ENCODE data around the gene LSAMP. TPM values are rescaled to one million over a fixed set of nuclear protein-coding genes. Genes with fewer than 3 reads are reported as not detected.

Gene LSAMP
- total and polyA plus RNA-seq, 2 donors (not counting 3 experiments of a cell fraction or from before 2014, with no cell fraction given): not detected

- Histone ChIP-seq H3K9me3 (replicated peaks; ENCODE audit: control insufficient read depth, insufficient read depth, low read length) (no peaks in the 10 kb centered on the region), H3K79me2 (ENCODE audit: control insufficient read depth, insufficient read depth, low read length) (no peaks in the 10 kb centered on the region), H3K4me2 (ENCODE audit: insufficient read depth, low read length) (no peak overlapping the region), H3K4me3 (replicated peaks in 1 of 3; ENCODE audit: insufficient read depth in 1 of 3, low read depth in 1 of 3, low read length in 3 of 3) (no peak overlapping the region), H3K27me3 (ENCODE audit: control insufficient read depth in 2 of 2, insufficient read depth in 2 of 2, low read length in 2 of 2) (no peaks in the 10 kb centered on the region), H3K9ac (replicated peaks; ENCODE audit: extremely low read depth, insufficient read depth, low read length) (no peak overlapping the region), H3K4me1 (ENCODE audit: control insufficient read depth, extremely low read depth, insufficient read depth, low read length) (no peaks in the 10 kb centered on the region), H3K9me1 (replicated peaks; ENCODE audit: control insufficient read depth, extremely low read depth, insufficient read depth, low read length) (no peaks in the 10 kb centered on the region), H3K36me3 (ENCODE audit: control insufficient read depth in 2 of 2, extremely low read depth in 1 of 2, insufficient read depth in 2 of 2, low read length in 2 of 2) (no peaks in the 10 kb centered on the region), H3K27ac (ENCODE audit: insufficient read depth, low read depth, low read length) (no peak overlapping the region), H4K20me1 (replicated peaks; ENCODE audit: control insufficient read depth, extremely low read depth, insufficient read depth, low read length) (no peaks in the 10 kb centered on the region), H2AFZ (ENCODE audit: low read depth, low read length) (no peak overlapping the region)
- BruUV-seq (replicated peaks): no TSS peak
- ChIA-PET CTCF (no interaction called here), POLR2A (no interaction called here)
- DNase-seq (ENCODE audit: low read depth, low spot score) (no peak), FAIRE-seq (no peak)
- TF ChIP-seq FOS (IDR thresholded peaks at IDR 0.05; ENCODE audit: borderline replicate concordance, insufficient read depth, low read length) (no peak), CTCF (IDR thresholded peaks at IDR 0.05; ENCODE audit: extremely low read depth in 1 of 2, insufficient read depth in 1 of 2, low read depth in 1 of 2, low read length in 2 of 2) (no peak), MAX (IDR thresholded peaks at IDR 0.05; ENCODE audit: insufficient read depth, insufficient read length) (no peak), EZH2 (IDR thresholded peaks at IDR 0.05; ENCODE audit: borderline replicate concordance, low read depth, low read length, severe bottlenecking) (no peak), POLR2A (IDR thresholded peaks at IDR 0.05; ENCODE audit: low read depth, low read length) (no peak), MYC (IDR thresholded peaks at IDR 0.05; ENCODE audit: low read depth, low read length) (no peak), JUN (IDR thresholded peaks at IDR 0.05; ENCODE audit: borderline replicate concordance, insufficient read depth, insufficient read length, low read depth) (no peak), POLR2AphosphoS5 (IDR thresholded peaks at IDR 0.05; ENCODE audit: insufficient read depth, low read depth, low read length) (no peak)
- dilution Hi-C loops (cut with MboI; ENCODE audit: extremely low pct_ligation_motif_present, low sequenced_read_pairs) (no loop called here), intact Hi-C loops (cut with micrococcal nuclease) (no loop called here)
Observed at GRCh38 chr3:116426036-116426435, 19.3 kb downstream of the LSAMP start.
